Keratinocyte (primary cell): ENCODE data around the gene FNDC11.

Experiments used
- EZH2 ChIP-seq: IDR thresholded peaks from one replicate; pipeline ENCODE4 v1.6.1; 2012; ENCODE audit warnings: inconsistent platforms, mild to moderate bottlenecking, low read length, moderate library complexity
- TF ChIP-seq, protein P1 (sequence below), 3 experiments: IDR thresholded peaks in 1 of 3; conservative IDR thresholded peaks in 1 of 3; optimal IDR thresholded peaks in 1 of 3; 2 replicates in 2 of 3; 3 replicates in 1 of 3; pipeline versions ENCODE3 to v1.5.1; 2011; ENCODE audit warnings: low read length in 3 of 3, mild to moderate bottlenecking in 3 of 3, moderate library complexity in 2 of 3, control low read depth in 1 of 3, inconsistent platforms in 1 of 3; ENCODE audit not compliant: insufficient read depth in 2 of 3; ENCODE audit errors: extremely low read depth in 1 of 3

DNA sequence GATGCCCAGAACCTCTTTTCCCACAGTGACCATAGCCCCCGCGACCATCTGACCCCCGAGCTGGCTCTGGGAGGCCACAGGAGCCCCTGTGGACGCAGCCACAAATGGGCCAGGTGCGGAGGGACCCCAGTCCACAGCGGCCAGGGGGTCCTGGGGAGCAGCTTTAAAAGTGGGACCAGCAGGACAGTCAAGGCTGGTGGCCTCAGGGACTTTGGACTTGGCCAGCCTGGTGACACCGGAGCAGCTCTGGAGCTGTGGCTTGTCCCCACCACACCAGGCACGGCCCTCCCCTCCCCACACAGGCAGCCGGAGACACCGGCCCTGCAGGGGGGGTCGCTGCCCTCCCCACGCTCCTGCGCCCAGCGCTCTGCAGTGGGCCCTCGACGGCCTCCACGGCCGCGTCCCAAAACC lies 3.5 kb downstream of the FNDC11 start:
- TF ChIP-seq, protein P1, sequence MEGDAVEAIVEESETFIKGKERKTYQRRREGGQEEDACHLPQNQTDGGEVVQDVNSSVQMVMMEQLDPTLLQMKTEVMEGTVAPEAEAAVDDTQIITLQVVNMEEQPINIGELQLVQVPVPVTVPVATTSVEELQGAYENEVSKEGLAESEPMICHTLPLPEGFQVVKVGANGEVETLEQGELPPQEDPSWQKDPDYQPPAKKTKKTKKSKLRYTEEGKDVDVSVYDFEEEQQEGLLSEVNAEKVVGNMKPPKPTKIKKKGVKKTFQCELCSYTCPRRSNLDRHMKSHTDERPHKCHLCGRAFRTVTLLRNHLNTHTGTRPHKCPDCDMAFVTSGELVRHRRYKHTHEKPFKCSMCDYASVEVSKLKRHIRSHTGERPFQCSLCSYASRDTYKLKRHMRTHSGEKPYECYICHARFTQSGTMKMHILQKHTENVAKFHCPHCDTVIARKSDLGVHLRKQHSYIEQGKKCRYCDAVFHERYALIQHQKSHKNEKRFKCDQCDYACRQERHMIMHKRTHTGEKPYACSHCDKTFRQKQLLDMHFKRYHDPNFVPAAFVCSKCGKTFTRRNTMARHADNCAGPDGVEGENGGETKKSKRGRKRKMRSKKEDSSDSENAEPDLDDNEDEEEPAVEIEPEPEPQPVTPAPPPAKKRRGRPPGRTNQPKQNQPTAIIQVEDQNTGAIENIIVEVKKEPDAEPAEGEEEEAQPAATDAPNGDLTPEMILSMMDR (optimal IDR thresholded peaks at IDR 0.05 in 1 of 3, IDR thresholded peaks at IDR 0.05 in 1 of 3, conservative IDR thresholded peaks at IDR 0.05 in 1 of 3; ENCODE audit: extremely low read depth in 1 of 3, insufficient read depth in 2 of 3, low read length in 3 of 3): no peak
- no peak for TF ChIP-seq EZH2
